RWPE2 (cell line): ENCODE data around the gene GGT5.
"Not testable (repeated sequence)": the region's sequence is repeated elsewhere in the genome, so short reads cannot be mapped to it uniquely, and the experiment has no call there.

Experiments used
- ATAC-seq: fragments of 200-7000 bp; cut with Tn5 transposase; 3 replicates; pipeline ENCODE4 v1.9.1; 2021; ENCODE audit warnings: low read depth
- DNase-seq: peaks from one replicate; pipeline ENCODE4 v3.0.0-alpha.2; 2020; ENCODE audit warnings: low spot score
- H3K27ac ChIP-seq: fragments of 450-650 bp; 2 replicates; pipeline ENCODE4 v1.5.1; 2017; ENCODE audit warnings: mild to moderate bottlenecking; ENCODE audit not compliant: poor library complexity, severe bottlenecking
- H3K27me3 ChIP-seq: fragments of 250-450 bp; sonication (Bioruptor Pico); 2 replicates; pipeline ENCODE4 v1.5.1; 2021; ENCODE audit warnings: mild to moderate bottlenecking, moderate library complexity; ENCODE audit not compliant: insufficient read depth, poor library complexity, severe bottlenecking
- H3K36me3 ChIP-seq: fragments of 250-450 bp; sonication (Bioruptor Pico); 2 replicates; pipeline ENCODE4 v1.5.1; 2020; ENCODE audit warnings: low read depth, mild to moderate bottlenecking, moderate library complexity
- H3K4me1 ChIP-seq: fragments of 250-450 bp; sonication (Bioruptor Pico); 2 replicates; pipeline ENCODE4 v1.5.1; 2021; ENCODE audit warnings: mild to moderate bottlenecking, moderate library complexity; ENCODE audit not compliant: insufficient read depth, poor library complexity, severe bottlenecking
- H3K4me3 ChIP-seq: fragments of 250-450 bp; sonication (Bioruptor Pico); 2 replicates; pipeline ENCODE4 v1.5.1; 2021; ENCODE audit warnings: mild to moderate bottlenecking, moderate library complexity; ENCODE audit not compliant: severe bottlenecking
- H3K9me3 ChIP-seq: fragments of 250-450 bp; sonication (Bioruptor Pico); 2 replicates; pipeline ENCODE4 v1.5.1; 2021; ENCODE audit warnings: mild to moderate bottlenecking, moderate library complexity; ENCODE audit not compliant: severe bottlenecking
- CTCF ChIP-seq: fragments of 450-650 bp; IDR thresholded peaks from one replicate; pipeline ENCODE4 v1.5.1; 2017; ENCODE audit warnings: mild to moderate bottlenecking, moderate library complexity; ENCODE audit not compliant: poor library complexity, severe bottlenecking

GGT5 gene

GRCh38 chr22:24209016-24209415 lies 35.9 kb downstream of the GGT5 start:
- Histone ChIP-seq H3K4me1 (peaks cover 27% of the 10 kb centered on the region), H3K9me3 (no peaks in the 10 kb centered on the region)

GRCh38 chr22:24208012-24208749 lies 36.7 kb downstream of the GGT5 start:
- Histone ChIP-seq H3K36me3 (no peaks in the 10 kb centered on the region), H3K9me3 (no peaks in the 10 kb centered on the region), H3K4me3 (no peak overlapping the region), H3K4me1 (peaks cover 27% of the 10 kb centered on the region), H3K27me3 (no peaks in the 10 kb centered on the region), H3K27ac (peak overlapping the region; percentile 100)
- no peak for TF ChIP-seq CTCF
- no peak for DNase-seq
- peak; percentile 92 for ATAC-seq

More at GRCh38 chr22:24209016-24209415, 35.9 kb downstream of the GGT5 start:
- no peak for TF ChIP-seq CTCF
- DNase-seq (no peak), ATAC-seq (no peak)
- H3K27me3 ChIP-seq, result no peaks in the 10 kb centered on the region
- H3K27ac ChIP-seq, result peak overlapping the region; percentile 100
- no peaks in the 10 kb centered on the region for H3K36me3 ChIP-seq
- no peak overlapping the region for H3K4me3 ChIP-seq

- peak overlapping the region; percentile 100 for H3K27ac ChIP-seq
- H3K4me3 ChIP-seq, result no peak overlapping the region
- no peak for DNase-seq
- peaks cover 34% of the 10 kb centered on the region for H3K4me1 ChIP-seq
- ATAC-seq, result no peak; the same call in 1 of the 3 replicates
- no peaks in the 10 kb centered on the region for H3K36me3 ChIP-seq
- H3K9me3 ChIP-seq, result no peaks in the 10 kb centered on the region
- TF ChIP-seq CTCF, result no peak
- no peaks in the 10 kb centered on the region for H3K27me3 ChIP-seq
These were observed 37.4 kb downstream of the GGT5 start for GRCh38 chr22:24207264-24208011.

- H3K9me3 ChIP-seq, H3K36me3 ChIP-seq, H3K4me3 ChIP-seq, H3K27me3 ChIP-seq, DNase-seq, ATAC-seq: not testable (repeated sequence)
- Histone ChIP-seq H3K27ac (peak overlapping the region; percentile 100), H3K4me1 (peaks cover 42% of the 10 kb centered on the region)
These were observed 38.2 kb downstream of the GGT5 start for GRCh38 chr22:24206460-24207263.
